Thoracic aorta (tissue), 2 donors: Measurements from ENCODE around the gene CARS2. TPM values are rescaled to one million over a fixed set of nuclear protein-coding genes. Genes with fewer than 3 reads are reported as not detected.

Experiments used
- ATAC-seq: fragments of 150-250 bp; one replicate; pipeline ENCODE4 v1.8.0; 2017; ENCODE audit warnings: low read depth; ENCODE audit not compliant: insufficient number of reproducible peaks, low FRiP score
- DNase-seq: peaks from one replicate; pipeline ENCODE4 v3.0.0-alpha.2; 2020; ENCODE audit warnings: low spot score
- H3K27ac ChIP-seq, 2 donors: fragments of 200-600 bp; sonication (generic); 1 replicate in 1 of 2; 2 replicates in 1 of 2; pipeline ENCODE4 v1.5.1; 2016; ENCODE audit warnings: mild to moderate bottlenecking in 2 of 2, moderate library complexity in 2 of 2
- H3K27me3 ChIP-seq: fragments of 200-600 bp; sonication (generic); replicated peaks from 2 replicates; pipeline ENCODE4 v1.6.0; 2016; ENCODE audit warnings: mild to moderate bottlenecking; ENCODE audit not compliant: insufficient read depth
- H3K36me3 ChIP-seq: fragments of 200-600 bp; sonication (generic); one replicate; pipeline ENCODE4 v1.5.1; 2016
- H3K4me1 ChIP-seq, 2 donors: fragments of 200-600 bp; sonication (generic); 1 replicate in 1 of 2; 2 replicates in 1 of 2; pipeline versions ENCODE4 v1.5.1 to v1.6.0; 2016; ENCODE audit warnings: low read depth in 2 of 2, mild to moderate bottlenecking in 1 of 2; ENCODE audit not compliant: control insufficient read depth in 1 of 2
- H3K4me3 ChIP-seq: fragments of 200-600 bp; sonication (generic); 2 replicates; pipeline ENCODE4 v1.5.1; 2016; ENCODE audit warnings: mild to moderate bottlenecking
- H3K9me3 ChIP-seq: fragments of 200-600 bp; sonication (generic); 2 replicates; pipeline ENCODE4 v1.5.1; 2016
- total RNA-seq, 2 donors: library from RNA; depleted of rRNA; stranded (reverse); fragments of >200 nt; gene quantifications; one replicate each; pipeline versions ENCODE4 v1.1.0 to v1.2.3, GENCODE V29; 2016
- TF ChIP-seq, protein P1 (sequence below): fragments of 200-600 bp; sonication (generic); IDR thresholded peaks from one replicate; pipeline ENCODE4 v1.5.1; 2019; ENCODE audit warnings: antibody characterized with exemption

Gene CARS2
- total RNA-seq, 2 donors from 2014 or later, result 45.9 to 70.4 TPM

DNA sequence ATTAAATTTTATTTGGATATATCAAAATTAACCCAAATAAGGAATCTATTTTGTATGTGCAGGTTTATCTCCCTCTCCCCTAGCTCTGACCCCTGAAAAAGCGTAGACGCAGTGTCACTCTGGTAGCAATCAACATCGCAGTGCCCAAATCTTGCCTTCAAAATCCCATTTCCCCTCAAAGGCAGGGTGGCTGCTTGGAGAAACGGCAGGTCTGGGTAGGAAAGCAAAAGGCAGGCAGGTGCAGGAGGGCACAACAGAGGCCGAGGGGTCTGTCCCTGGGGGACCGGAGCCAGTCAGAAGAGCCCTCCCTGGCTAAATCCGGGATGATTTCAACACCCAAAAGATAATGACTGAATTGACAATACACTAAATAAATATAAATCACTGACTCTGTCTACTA, 48.7 kb downstream of the CARS2 start:
- ATAC-seq, result no peak
- TF ChIP-seq, protein P1, sequence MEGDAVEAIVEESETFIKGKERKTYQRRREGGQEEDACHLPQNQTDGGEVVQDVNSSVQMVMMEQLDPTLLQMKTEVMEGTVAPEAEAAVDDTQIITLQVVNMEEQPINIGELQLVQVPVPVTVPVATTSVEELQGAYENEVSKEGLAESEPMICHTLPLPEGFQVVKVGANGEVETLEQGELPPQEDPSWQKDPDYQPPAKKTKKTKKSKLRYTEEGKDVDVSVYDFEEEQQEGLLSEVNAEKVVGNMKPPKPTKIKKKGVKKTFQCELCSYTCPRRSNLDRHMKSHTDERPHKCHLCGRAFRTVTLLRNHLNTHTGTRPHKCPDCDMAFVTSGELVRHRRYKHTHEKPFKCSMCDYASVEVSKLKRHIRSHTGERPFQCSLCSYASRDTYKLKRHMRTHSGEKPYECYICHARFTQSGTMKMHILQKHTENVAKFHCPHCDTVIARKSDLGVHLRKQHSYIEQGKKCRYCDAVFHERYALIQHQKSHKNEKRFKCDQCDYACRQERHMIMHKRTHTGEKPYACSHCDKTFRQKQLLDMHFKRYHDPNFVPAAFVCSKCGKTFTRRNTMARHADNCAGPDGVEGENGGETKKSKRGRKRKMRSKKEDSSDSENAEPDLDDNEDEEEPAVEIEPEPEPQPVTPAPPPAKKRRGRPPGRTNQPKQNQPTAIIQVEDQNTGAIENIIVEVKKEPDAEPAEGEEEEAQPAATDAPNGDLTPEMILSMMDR, result no peak
- Histone ChIP-seq H3K4me1 (no peaks in the 10 kb centered on the region), H3K36me3 (peaks cover 18% of the 10 kb centered on the region), H3K9me3 (no peaks in the 10 kb centered on the region), H3K4me3 (no peak overlapping the region), H3K27ac (no peak overlapping the region), H3K27me3 (no peaks in the 10 kb centered on the region)
- DNase-seq, result no peak

DNA sequence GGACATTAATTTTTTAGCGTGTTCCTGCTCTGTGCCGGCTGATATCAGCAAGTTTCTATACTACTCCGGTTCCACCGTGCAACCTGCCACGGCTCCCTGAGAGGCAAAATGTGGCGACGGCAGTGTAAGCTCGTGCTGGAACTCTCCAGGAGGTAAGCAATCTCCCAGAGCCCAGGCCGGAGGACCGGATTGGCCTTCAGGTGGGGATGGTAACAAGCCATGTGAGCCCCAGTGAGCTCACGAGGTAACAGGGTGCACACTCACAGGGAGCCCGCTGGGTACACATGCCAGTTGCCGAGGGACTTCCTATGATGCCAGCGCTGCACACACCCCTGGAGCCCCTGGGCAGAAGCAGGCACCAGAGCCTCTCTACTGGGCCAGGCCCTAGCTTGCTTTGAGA, 52.1 kb downstream of the CARS2 start:
- Histone ChIP-seq H3K27me3 (no peaks in the 10 kb centered on the region), H3K4me1 (no peaks in the 10 kb centered on the region), H3K9me3 (no peaks in the 10 kb centered on the region), H3K36me3 (peaks cover 17% of the 10 kb centered on the region), H3K27ac (no peak overlapping the region), H3K4me3 (no peak overlapping the region)
- ATAC-seq (no peak), DNase-seq (no peak)
- TF ChIP-seq, protein P1, result no peak

DNA sequence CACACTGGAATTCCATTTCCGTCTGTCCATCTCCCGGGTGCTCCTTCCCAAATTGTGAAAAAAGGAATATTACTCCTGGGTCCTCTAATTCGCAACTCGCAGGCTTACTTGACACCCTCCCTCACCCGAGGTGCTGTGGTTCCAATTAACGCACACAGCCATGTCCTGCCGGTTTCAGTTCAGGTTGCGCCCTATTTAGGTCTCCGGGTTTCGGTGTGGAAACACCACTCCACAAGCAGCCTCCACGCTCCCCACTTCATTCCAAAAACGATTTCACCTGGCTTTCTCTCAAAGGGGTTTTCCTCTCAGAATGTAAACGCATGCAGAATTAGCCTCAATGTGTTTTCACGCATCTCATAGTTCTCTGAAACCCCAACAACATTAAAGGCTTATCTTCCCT, 52.6 kb downstream of the CARS2 start:
- Histone ChIP-seq H3K4me3 (no peak overlapping the region), H3K27me3 (no peaks in the 10 kb centered on the region), H3K9me3 (no peaks in the 10 kb centered on the region), H3K4me1 (no peaks in the 10 kb centered on the region), H3K36me3 (peaks cover 17% of the 10 kb centered on the region), H3K27ac (no peak overlapping the region)
- TF ChIP-seq, protein P1, result no peak
- DNase-seq (no peak), ATAC-seq (no peak)

DNA sequence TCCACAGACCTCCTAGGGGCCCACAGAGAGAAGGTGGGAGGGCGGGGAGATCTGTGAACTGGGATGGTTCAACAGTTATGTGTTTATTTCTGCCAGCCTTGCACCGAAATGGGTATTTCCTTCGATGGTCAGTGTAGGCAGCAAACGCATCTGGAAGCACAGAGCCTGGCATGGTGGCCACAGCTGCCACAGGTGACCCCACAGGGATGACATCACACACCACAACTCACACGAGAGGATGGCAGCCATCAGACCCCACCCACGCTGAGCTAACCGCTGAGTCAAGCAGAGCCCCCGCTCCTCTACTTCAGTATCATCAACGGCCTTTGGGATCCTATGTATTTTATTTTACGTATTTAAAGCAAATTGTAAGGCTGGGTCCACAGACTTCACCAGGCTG, 53.2 kb downstream of the CARS2 start:
- TF ChIP-seq, protein P1, result no peak
- Histone ChIP-seq H3K27me3 (no peaks in the 10 kb centered on the region), H3K36me3 (peaks cover 17% of the 10 kb centered on the region)

DNA sequence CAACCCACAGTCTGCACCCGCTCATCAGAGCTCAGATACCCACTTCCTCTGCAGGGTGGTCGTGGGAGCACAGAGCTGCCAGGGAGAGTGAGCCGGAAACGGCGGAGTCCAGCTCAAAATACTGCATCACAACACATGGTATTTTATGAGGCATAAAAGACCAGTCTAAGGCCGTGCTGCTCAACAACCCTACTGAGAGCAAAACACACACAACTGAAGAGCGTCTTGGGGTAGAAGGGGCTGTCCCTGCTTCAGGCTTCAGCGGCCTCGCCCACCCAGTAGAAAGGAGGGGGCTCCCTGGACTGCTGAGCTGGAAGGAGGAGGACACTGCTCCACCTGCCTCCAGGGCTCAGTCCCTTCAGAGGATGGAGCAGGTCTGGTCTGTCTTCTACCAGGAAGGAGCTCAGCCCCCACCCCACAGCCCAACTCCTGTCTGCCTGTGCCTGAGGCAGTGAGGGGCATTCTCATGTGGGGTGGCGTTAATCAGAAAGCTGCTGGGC, 53.6 kb downstream of the CARS2 start:
- no peak overlapping the region for H3K27ac ChIP-seq
- ATAC-seq, result no peak
- no peaks in the 10 kb centered on the region for H3K9me3 ChIP-seq
- peaks cover 17% of the 10 kb centered on the region for H3K36me3 ChIP-seq
- H3K4me1 ChIP-seq, result no peaks in the 10 kb centered on the region
- no peak for DNase-seq
- no peak overlapping the region for H3K4me3 ChIP-seq
- TF ChIP-seq, protein P1, result no peak
- H3K27me3 ChIP-seq, result no peaks in the 10 kb centered on the region

More for the DNA sequence above, 53.2 kb downstream of the CARS2 start:
- Histone ChIP-seq H3K9me3 (no peaks in the 10 kb centered on the region), H3K27ac (no peak overlapping the region), H3K4me3 (no peak overlapping the region), H3K4me1 (no peaks in the 10 kb centered on the region)
- ATAC-seq (no peak), DNase-seq (no peak)
